Activated CD8-positive, alpha-beta memory T cell treated with anti-CD3 and anti-CD28 coated beads for 1 hour (primary cell): Measurements from ENCODE around the gene SHROOM2.
"Not testable (repeated sequence)": the region's sequence is repeated elsewhere in the genome, so short reads cannot be mapped to it uniquely, and the experiment has no call there.

Experiments used
- DNase-seq, 2 donors: peaks; one replicate each; pipeline ENCODE4 v3.0.0-alpha.2; 2020; ENCODE audit warnings: low read depth in 1 of 2; ENCODE audit errors: extremely low read depth in 1 of 2

SHROOM2 gene

GRCh38 chrX:9785944-9786797, at the start of gene SHROOM2:
TSS of gene SHROOM2 (plus strand) at chrX:9786429. CDS start at chrX:9786546, 117 bp downstream.
- DNase-seq = no peak

GRCh38 chrX:9737363-9737762, 48.9 kb upstream of the SHROOM2 start:
- DNase-seq = no peak

- no peak for DNase-seq
Measured at GRCh38 chrX:9738151-9738550, 48.1 kb upstream of the SHROOM2 start.

- no peak for DNase-seq
Measured at GRCh38 chrX:9739130-9739529, 47.1 kb upstream of the SHROOM2 start.

GRCh38 chrX:9745417-9746115, 40.7 kb upstream of the SHROOM2 start:
- DNase-seq = no peak

- no peak for DNase-seq
Measured at GRCh38 chrX:9746148-9746888, 39.9 kb upstream of the SHROOM2 start.

- DNase-seq = no peak
Measured at GRCh38 chrX:9747644-9748043, 38.6 kb upstream of the SHROOM2 start.

GRCh38 chrX:9749146-9749692, 37.0 kb upstream of the SHROOM2 start:
- DNase-seq = no peak

- no peak for DNase-seq
Measured at GRCh38 chrX:9757366-9757765, 28.9 kb upstream of the SHROOM2 start.

- no peak for DNase-seq
Measured at GRCh38 chrX:9758021-9758638, 28.1 kb upstream of the SHROOM2 start.

GRCh38 chrX:9759337-9759736, 26.9 kb upstream of the SHROOM2 start:
- DNase-seq = no peak

- no peak for DNase-seq
Measured at GRCh38 chrX:9765072-9765736, 21.0 kb upstream of the SHROOM2 start.

- DNase-seq = no peak
Measured at GRCh38 chrX:9765737-9766097, 20.5 kb upstream of the SHROOM2 start, which contains the start of gene GPR143. TSS of gene GPR143 (minus strand) at chrX:9765847. CDS start at chrX:9765817, 30 bp downstream.

GRCh38 chrX:9767375-9767774, 18.9 kb upstream of the SHROOM2 start:
- no peak for DNase-seq

- not testable (repeated sequence) for DNase-seq
Measured at GRCh38 chrX:9768321-9768839, 17.8 kb upstream of the SHROOM2 start.

GRCh38 chrX:9770319-9770718, 15.9 kb upstream of the SHROOM2 start:
- DNase-seq = no peak

- no peak for DNase-seq
Measured at GRCh38 chrX:9772943-9773342, 13.3 kb upstream of the SHROOM2 start.

- no peak for DNase-seq
Measured at GRCh38 chrX:9775930-9776329, 10.3 kb upstream of the SHROOM2 start.

- no peak for DNase-seq
Measured at GRCh38 chrX:9781941-9782340, 4.3 kb upstream of the SHROOM2 start.

GRCh38 chrX:9784332-9784731, 1.9 kb upstream of the SHROOM2 start:
- DNase-seq = no peak
